ENCODE measurements around the gene PIK3AP1.

GRCh38 chr10:96691761-96692160 lies 28.6 kb downstream of the PIK3AP1 start:
- no peak for TF ChIP-seq POLR2A (IDR thresholded peaks at IDR 0.05; ENCODE audit: low read depth, low read length)
- TF ChIP-seq RAD21 (IDR thresholded peaks at IDR 0.05; ENCODE audit: low read length) = no peak
- TF ChIP-seq, protein P1, sequence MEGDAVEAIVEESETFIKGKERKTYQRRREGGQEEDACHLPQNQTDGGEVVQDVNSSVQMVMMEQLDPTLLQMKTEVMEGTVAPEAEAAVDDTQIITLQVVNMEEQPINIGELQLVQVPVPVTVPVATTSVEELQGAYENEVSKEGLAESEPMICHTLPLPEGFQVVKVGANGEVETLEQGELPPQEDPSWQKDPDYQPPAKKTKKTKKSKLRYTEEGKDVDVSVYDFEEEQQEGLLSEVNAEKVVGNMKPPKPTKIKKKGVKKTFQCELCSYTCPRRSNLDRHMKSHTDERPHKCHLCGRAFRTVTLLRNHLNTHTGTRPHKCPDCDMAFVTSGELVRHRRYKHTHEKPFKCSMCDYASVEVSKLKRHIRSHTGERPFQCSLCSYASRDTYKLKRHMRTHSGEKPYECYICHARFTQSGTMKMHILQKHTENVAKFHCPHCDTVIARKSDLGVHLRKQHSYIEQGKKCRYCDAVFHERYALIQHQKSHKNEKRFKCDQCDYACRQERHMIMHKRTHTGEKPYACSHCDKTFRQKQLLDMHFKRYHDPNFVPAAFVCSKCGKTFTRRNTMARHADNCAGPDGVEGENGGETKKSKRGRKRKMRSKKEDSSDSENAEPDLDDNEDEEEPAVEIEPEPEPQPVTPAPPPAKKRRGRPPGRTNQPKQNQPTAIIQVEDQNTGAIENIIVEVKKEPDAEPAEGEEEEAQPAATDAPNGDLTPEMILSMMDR (conservative IDR thresholded peaks at IDR 0.05; ENCODE audit: low read depth, low read length) = no peak
- TF ChIP-seq MXI1 (IDR thresholded peaks at IDR 0.05; ENCODE audit: borderline replicate concordance, low read depth, low read length) = no peak
- TF ChIP-seq SMC3 (IDR thresholded peaks at IDR 0.05; ENCODE audit: low read depth, low read length) = no peak
- TF ChIP-seq FOS (IDR thresholded peaks at IDR 0.05; ENCODE audit: low read depth, low read length) = no peak
- TF ChIP-seq BHLHE40 (IDR thresholded peaks at IDR 0.05; ENCODE audit: low read depth, low read length) = no peak
- no peak for TF ChIP-seq MAZ (IDR thresholded peaks at IDR 0.05; ENCODE audit: borderline replicate concordance, low read depth, low read length)
- no peak for TF ChIP-seq USF2 (IDR thresholded peaks at IDR 0.05; ENCODE audit: low read depth, low read length)
- TF ChIP-seq CHD1 (IDR thresholded peaks at IDR 0.05; ENCODE audit: low read depth, low read length) = no peak
